ENCODE results near the gene NBEAL1.
"Not testable (repeated sequence)": the region's sequence is repeated elsewhere in the genome, so short reads cannot be mapped to it uniquely, and the experiment has no call there.

The NBEAL1 gene

GRCh38 chr2:203040966-203041521 is 26.4 kb downstream of the NBEAL1 start:
- no peak for DNase-seq

- DNase-seq = no peak
Measured at GRCh38 chr2:203042178-203042577, 27.5 kb downstream of the NBEAL1 start.

GRCh38 chr2:203043226-203043625 is 28.6 kb downstream of the NBEAL1 start:
- no peak for DNase-seq

GRCh38 chr2:203045867-203046266 is 31.2 kb downstream of the NBEAL1 start:
- DNase-seq = no peak

- DNase-seq = no peak
Measured at GRCh38 chr2:203052539-203052938, 37.9 kb downstream of the NBEAL1 start.

GRCh38 chr2:203059567-203060240 is 45.0 kb downstream of the NBEAL1 start:
- no peak for DNase-seq

GRCh38 chr2:203061346-203061745 is 46.7 kb downstream of the NBEAL1 start:
- DNase-seq = no peak

- no peak for DNase-seq
Measured at GRCh38 chr2:203062126-203062525, 47.5 kb downstream of the NBEAL1 start.

GRCh38 chr2:203066519-203067091 is 51.9 kb downstream of the NBEAL1 start:
- DNase-seq = not testable (repeated sequence)

- no peak for DNase-seq
Measured at GRCh38 chr2:203070701-203071100, 56.0 kb downstream of the NBEAL1 start.

- no peak for DNase-seq
Measured at GRCh38 chr2:203071148-203071547, 56.5 kb downstream of the NBEAL1 start.

GRCh38 chr2:203072371-203072770 is 57.7 kb downstream of the NBEAL1 start:
- DNase-seq = no peak

GRCh38 chr2:203077451-203077850 is 62.8 kb downstream of the NBEAL1 start:
- DNase-seq = no peak

- DNase-seq = no peak
Measured at GRCh38 chr2:203080447-203081045, 65.9 kb downstream of the NBEAL1 start.

- DNase-seq = no peak
Measured at GRCh38 chr2:203083328-203083727, 68.7 kb downstream of the NBEAL1 start.

GRCh38 chr2:203086381-203086780 is 71.7 kb downstream of the NBEAL1 start:
- not testable (repeated sequence) for DNase-seq

GRCh38 chr2:203090721-203091120 is 76.0 kb downstream of the NBEAL1 start:
- DNase-seq = not testable (repeated sequence)

GRCh38 chr2:203097735-203098134 is 83.1 kb downstream of the NBEAL1 start:
- DNase-seq = no peak

- not testable (repeated sequence) for DNase-seq
Measured at GRCh38 chr2:203102357-203102756, 87.7 kb downstream of the NBEAL1 start.

- no peak for DNase-seq
Measured at GRCh38 chr2:203104273-203104672, 89.6 kb downstream of the NBEAL1 start.

GRCh38 chr2:203105996-203106395 is 91.3 kb downstream of the NBEAL1 start:
- DNase-seq = no peak

- DNase-seq = not testable (repeated sequence)
Measured at GRCh38 chr2:203110496-203110895, 95.8 kb downstream of the NBEAL1 start.

- DNase-seq = no peak
Measured at GRCh38 chr2:203112342-203112741, 97.7 kb downstream of the NBEAL1 start.

- DNase-seq = not testable (repeated sequence)
Measured at GRCh38 chr2:203115201-203115700, 100.6 kb downstream of the NBEAL1 start.
